Dermis blood vessel endothelial cell (primary cell): ENCODE results near the gene NCEH1. TPM values are rescaled to one million over a fixed set of nuclear protein-coding genes. Genes with fewer than 3 reads are reported as not detected.

ENCODE experiments used
- total RNA-seq: library from RNA; depleted of rRNA; stranded (reverse); fragments of >200 nt; gene quantifications from 2 replicates; pipeline ENCODE4 v1.2.3, GENCODE V29; 2014

The NCEH1 gene
- total RNA-seq, 1 donor from 2014 or later = 5.4 TPM

Other genes starting within 250 kb of the NCEH1 start
- gene TNFSF10, start 187.6 kb downstream of the NCEH1 start, total RNA-seq = 169 and 180 TPM in 2 replicates
- 34.0 and 55.3 TPM in 2 replicates for gene ECT2, start 39.7 kb upstream of the NCEH1 start, total RNA-seq